GM12872 (cell line): ENCODE results near the gene CTIF.

Source experiments
- TF ChIP-seq, protein P1 (sequence below): IDR thresholded peaks from 3 replicates; pipeline ENCODE4 v1.5.1; 2011; ENCODE audit warnings: low read depth, mild to moderate bottlenecking, low read length, moderate library complexity; ENCODE audit not compliant: insufficient read depth

The CTIF gene

DNA sequence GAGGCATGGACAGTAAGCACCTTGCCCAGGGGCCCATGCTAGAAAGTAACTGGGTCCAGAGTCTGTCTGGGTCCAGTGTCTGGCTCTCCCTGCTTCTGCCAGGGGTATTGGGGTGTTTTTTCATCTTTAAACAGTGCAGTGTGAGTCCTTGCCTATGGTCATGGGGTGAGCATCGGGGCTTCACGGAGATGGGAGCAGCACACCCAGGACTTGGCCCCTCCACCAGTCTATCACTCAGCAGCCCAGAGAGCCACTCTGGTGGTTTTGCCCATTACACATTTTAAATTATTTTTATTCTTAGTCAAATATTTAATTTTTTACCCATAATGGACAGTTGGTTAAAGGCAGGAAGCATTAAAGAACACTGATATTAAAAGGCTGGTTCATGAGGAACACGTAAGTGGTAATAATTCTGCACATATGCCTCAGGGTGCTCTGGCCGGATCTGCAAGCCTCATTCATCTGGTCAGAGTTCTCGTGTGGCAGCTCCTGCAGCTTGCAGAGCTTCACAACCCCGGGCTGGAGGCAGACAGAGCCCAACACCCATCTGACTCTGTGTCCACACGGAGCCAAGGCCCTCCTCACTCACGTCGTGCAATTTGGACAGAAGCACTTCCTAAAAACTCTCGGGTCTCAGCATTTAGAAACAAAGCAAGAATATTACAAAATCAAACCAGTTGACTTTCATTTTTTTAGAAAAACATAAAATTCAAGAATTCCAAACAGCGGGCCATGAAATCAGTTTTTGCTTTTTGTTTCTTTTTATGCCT lies 204.1 kb downstream of the CTIF start:
- TF ChIP-seq, protein P1, sequence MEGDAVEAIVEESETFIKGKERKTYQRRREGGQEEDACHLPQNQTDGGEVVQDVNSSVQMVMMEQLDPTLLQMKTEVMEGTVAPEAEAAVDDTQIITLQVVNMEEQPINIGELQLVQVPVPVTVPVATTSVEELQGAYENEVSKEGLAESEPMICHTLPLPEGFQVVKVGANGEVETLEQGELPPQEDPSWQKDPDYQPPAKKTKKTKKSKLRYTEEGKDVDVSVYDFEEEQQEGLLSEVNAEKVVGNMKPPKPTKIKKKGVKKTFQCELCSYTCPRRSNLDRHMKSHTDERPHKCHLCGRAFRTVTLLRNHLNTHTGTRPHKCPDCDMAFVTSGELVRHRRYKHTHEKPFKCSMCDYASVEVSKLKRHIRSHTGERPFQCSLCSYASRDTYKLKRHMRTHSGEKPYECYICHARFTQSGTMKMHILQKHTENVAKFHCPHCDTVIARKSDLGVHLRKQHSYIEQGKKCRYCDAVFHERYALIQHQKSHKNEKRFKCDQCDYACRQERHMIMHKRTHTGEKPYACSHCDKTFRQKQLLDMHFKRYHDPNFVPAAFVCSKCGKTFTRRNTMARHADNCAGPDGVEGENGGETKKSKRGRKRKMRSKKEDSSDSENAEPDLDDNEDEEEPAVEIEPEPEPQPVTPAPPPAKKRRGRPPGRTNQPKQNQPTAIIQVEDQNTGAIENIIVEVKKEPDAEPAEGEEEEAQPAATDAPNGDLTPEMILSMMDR: no peak

DNA sequence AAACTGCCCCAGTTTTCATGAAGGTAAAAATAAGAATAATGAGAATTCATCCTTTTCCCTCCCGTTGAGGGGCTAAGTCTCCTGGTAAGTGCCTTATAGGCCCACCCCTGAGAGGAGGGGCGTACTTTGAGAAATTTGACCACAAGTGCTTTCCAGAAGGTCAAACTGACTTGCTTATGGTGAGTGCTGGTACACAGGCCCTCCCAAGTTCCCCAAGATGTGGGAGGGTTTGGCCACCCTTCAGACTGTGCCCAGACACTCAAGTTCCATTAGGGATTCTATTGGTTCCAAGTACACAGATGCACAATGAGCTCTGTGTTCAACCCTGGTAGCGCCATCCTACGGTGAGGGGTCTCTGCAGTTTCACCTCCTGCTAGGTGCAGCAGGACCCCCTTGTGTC lies 205.1 kb downstream of the CTIF start:
- TF ChIP-seq, protein P1: no peak

DNA sequence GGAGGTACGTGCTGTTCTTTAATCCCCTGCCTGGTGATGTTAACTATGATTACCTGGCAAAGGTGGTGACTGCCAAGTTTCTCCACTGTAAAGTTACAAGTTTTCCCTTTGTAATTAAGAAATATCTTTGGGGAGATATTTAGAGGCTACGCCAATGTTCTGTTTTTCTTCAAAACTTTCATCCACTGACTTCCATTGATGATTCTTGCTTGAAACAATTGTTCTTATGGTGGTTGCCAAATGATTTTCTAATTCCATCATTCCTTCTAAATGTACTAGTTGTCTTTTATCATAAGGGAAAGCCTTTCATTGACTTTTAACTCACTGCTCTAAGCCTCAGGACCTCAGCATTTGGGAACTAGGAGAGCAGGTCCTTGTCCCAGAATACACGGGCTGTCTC lies 206.5 kb downstream of the CTIF start:
- TF ChIP-seq, protein P1: no peak

DNA sequence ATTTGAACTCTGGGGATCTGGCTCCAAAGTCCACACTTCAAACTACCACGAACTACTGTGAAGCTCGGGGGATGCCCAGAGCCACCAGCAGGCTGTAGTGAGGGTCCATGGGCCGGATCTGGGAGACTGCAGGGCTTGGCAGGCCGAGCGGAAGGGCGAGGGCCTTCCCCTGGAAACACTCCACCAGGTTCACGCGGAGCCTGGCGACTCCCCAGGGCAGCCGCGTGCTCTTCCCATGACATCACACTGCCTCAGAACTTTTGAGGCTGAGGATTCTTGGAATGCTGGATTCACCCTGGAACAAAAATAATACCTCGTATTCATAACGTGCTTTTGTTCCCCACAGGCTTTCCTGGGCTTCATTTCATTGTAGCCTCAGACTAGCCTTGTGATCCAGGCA lies 210.9 kb downstream of the CTIF start:
- TF ChIP-seq, protein P1: no peak

DNA sequence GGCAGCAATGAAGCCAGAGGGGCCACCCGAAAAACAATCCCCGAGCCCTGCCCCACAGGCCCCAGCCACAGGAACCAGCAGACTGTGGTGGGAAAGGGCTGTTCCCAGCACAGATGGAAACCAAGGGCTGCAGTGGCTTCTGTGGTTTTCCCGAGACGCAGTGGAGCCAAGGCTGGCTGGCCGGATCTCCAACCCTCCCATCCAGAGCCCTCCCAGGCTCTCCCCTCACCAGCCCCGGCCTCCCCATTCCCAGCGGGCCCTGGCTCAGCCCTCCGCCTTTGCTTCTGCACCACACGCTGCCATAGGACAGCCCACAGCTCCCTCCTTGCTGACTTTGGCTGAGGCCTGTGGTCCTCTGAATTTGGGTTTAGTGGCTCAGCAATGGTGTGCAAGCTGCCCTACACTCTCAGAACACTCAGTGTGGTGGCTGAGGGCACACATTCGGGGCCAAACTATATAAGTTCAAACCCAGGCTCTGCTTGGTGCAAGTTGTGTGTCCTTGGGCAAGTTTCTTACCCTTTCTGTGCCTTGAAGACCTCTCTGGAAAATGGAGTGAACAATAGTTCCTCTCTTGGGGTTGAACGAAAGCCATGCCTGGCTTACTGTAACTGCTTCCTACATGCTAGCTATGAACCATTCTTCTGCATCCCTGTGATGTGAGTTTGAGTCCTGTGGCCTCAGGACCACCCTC lies 211.8 kb downstream of the CTIF start:
- TF ChIP-seq, protein P1: no peak

DNA sequence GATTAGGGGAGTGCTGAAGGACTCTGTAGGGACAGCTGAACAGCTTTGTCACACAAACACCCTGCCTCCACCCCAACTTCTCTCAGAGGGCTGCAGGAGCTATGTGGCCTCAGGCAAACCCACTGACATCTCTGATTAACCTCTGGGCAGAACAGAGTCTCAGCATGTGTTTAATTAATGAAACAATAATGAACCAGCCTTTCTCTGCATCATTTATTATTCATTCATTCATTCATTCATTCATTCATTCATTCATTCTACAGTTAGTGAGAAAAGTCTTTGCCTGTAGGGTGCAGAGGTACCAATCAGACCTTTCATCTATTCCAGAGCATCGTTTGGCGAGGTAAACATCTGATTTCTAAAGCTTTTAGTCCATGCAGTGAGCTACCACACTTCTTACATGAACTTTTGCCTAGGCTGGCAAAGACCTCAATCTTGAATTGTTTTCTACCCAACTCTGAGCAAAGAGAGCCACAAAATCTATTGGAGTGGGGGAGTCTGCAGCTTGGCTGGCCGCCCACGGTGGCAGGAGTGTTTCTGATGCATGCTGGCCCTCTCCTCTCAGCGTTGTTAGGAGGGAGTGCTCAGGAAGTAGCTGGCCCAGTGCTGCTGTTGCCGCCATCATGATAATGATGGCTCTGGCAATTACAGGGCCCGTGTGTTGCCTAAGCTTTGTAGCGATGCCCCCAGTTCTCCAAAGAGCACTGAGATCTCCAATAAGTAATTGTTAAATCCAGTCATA lies 213.1 kb downstream of the CTIF start:
- TF ChIP-seq, protein P1: no peak

DNA sequence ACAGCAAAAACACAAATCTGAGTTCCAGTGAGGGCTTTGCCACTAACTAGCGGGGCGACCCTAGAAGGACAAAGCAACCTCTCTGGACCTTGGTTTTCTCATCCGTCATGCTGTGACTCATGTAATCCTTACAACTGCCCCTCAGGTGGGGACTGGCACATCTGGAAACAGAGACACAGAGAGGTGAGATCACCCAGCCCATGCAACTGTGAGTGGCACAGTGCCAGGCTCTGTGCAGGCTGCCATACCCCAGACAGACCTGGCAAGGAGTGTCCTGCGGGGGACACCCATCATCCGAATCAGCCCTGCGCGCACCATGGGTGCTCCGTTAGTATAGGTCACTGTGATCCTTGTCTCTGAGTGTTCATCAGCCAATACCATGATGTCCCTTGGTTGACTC lies 213.6 kb downstream of the CTIF start:
- TF ChIP-seq, protein P1: no peak
